GM18498 (cell line): Measurements from ENCODE around the gene C1QTNF8.

Experiments
- ATAC-seq: cut with Tn5 transposase; IDR thresholded peaks from one replicate; pipeline ENCODE4 v1.9.1; 2021; ENCODE audit warnings: mild to moderate bottlenecking, moderate library complexity; ENCODE audit not compliant: unreplicated experiment

The C1QTNF8 gene

DNA sequence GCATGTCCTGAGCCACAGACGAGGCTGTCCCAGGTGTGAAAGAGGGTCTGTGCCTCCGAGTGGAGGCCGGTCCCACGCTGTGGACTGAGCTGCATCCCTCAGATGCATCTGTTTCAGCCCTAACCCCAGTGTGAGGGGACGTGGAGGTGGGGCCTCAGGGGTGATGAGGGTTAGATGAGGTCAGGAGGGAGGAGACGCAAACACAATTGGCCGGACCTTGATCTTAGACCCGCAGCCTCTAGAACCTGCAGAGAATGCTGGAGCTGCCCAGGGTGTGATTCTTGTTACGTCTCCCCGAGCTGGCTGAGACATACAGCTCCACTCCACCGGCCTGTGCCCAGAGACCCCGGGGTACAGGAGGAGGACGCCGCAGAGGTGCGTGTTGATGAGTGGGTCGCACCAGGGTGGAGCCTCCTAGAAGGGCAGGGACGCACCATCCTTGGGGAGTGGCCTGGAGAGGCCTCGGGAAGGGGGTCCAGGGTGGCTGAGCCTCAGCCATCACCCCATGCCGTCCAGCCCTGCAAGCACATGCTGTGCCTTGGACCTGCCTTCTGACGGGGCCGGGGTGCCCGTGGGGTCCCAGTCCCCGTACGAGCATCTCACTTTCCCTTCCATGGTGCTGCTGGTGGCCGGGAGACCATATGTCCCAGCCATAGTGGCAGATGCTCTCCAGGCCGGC is 16.6 kb upstream of the C1QTNF8 start:
- ATAC-seq, result no peak

DNA sequence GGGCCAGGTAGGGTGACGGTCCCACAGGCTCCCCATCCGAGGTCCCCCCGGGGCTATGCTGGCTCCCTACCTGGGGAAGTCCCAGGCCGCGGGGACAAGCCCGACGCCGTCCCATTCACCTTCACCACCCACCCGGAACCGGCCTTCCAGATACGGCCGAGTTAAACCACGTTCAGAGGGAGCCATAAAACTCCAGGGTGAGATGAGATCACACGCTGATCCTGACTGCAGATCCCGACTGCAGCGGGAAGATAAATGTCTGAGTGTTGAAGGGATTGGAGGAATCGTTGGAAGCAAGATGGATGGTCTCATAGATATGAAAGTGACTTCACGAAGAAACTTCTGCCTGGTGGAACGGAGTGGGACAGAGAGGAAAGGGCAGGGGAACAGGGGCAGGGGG is 13.6 kb upstream of the C1QTNF8 start:
- ATAC-seq, result no peak

DNA sequence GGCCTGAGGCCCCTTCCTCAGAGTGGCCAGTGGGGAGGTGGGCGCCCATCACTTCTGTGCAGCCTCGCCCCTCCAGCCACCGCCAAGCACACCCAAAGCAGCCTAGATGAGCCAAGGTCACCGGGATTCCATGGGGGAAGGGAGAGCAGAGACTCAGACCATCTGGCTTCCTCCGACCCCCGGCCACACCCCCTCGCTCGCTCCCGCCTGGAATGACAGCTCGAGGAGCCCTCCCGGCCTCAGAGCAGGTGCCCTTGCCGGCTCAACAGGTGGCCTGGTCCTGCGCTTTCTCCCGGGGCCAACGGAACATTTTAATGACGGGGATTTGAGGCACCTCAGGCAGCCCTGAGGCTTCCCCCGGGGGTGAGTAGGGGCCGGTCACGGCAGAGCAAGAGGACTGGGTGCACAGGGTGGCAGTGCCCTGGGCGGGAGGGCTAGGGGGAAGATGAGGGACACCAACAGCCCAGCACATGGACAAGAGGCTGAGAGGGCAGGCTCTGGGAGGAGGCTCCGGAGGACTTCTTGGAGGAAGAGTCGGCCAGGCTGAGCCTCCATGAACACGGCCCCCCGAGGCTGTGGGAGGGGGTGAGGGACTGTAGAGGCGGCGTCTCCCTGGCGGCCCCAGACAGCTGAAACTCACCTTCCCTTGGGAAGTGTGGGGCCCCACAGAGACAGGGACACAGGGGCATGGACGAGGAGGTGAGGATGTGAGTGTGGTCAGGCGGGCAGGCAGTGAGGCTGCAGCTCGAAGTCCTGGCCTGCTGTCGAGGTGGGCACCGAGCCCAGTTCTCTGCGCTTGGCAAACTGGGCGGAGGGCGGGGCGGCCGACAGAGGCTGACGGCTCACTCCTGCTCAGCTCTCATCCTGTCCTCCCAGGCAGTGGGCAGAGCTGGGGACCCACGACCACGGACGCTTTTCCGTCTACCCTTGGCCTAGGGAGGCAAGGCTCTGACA is 12.5 kb upstream of the C1QTNF8 start:
- ATAC-seq, result no peak

DNA sequence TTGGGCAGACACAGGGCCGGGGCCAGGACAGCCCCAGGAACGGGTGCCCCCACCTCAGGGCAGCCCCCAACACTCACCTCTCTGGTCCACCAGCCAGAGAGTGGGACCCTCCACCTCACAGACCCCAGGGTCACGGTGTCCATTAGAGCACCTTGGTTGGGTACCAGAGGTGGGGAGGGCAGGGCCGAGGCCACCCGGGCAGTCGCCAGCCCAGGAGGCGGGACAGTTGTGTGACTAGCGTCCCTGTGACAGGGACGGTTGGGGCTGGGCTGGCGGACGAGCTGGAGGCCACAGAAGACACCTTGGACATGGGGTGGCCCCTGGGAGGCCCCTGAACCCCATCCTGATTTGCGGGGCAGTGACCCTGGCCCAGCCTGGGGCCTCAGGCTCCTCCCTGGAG is 11.7 kb upstream of the C1QTNF8 start:
- no peak for ATAC-seq

DNA sequence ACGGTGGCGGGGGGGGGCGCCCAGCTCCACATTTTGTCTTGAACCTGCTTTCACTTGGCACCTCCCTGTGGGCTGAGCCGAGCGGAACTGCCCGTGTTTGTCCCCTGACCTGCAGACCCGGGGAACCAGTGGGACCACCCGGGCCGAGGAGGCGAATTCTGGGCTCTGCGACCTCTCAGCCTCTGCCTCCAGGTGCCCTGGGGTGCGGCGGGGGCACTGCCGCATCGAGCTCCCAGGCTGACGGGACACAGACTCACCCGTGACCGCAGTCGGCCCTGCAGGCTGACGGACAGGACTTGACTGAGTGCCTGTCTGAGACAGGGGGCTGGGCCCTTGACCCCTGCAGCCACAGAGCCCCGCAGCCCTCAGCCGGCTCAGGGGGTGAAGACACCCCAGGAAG is 11.1 kb upstream of the C1QTNF8 start:
- ATAC-seq, result no peak

DNA sequence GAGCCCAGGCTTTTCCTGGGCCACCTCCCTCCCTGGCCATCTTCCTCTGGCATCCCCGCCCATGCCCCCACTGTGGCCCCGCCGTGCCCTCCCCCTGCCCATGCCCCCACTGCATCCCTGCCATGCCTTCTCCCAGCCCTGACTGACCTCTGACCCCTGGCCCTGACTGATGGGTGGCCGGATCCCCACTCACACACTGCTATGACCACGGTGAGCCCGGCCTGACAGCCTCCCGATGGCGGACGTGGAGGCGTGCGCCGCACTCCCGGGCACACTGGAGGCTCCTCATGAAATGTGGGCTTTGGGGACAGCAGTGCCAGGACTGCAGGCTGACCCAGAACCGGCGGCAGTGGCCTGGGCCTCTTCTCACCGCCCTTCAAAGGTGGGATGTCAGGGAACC is 10.6 kb upstream of the C1QTNF8 start:
- ATAC-seq, result no peak

DNA sequence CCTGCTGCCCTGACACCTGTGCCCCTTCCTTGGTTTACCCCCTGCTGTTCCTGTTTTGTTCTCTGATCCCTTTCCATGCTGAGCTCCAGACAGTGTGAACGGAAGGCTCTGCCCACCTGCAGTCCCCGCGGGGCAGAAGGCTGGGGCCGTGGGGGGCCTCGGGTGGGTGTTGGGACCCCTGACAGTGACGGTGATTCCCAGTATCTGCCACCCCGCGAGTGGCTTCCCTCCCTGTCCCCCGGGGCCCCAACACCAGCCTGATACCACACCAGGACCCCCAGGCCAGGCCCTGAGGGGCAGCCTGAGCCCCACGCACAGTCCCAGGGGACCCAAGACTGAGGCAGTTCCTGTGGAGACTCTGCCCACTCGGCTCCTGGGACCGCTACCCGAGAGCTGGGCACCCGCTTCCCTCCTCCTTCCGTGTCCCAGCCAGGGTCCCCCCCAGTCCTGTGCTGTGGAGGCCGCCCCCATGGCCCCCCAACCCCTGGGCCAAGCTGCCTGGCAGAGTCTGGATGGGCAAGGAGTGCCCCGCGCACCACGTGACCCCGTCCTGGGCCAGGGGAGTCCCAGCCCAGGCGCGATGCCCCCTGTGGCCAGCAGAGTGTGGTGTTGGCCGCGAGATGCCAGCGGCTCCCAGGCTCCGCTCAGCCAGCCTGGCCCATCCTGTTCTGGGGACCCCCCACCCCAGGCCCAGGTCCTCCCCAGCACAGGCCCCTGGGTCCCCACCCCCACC is 10.0 kb upstream of the C1QTNF8 start:
- ATAC-seq, result no peak

DNA sequence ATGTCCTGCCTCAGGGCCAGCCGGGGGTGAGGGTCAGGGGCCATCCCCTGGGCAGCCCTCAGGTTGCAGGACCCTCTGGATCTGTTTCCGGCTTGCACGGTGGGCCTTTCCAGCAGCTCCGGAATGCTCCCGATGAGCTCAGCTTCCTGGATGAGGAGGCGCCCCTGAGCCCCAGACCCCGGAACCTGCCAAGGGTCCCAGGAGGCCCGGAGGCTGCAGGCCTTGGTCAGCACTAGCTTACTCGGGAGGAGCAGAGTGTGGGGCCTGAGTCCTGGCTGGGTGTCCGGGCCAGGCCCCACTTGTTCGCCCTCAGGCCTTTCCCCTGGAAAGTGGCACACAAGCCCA is 7.6 kb upstream of the C1QTNF8 start:
- no peak for ATAC-seq

DNA sequence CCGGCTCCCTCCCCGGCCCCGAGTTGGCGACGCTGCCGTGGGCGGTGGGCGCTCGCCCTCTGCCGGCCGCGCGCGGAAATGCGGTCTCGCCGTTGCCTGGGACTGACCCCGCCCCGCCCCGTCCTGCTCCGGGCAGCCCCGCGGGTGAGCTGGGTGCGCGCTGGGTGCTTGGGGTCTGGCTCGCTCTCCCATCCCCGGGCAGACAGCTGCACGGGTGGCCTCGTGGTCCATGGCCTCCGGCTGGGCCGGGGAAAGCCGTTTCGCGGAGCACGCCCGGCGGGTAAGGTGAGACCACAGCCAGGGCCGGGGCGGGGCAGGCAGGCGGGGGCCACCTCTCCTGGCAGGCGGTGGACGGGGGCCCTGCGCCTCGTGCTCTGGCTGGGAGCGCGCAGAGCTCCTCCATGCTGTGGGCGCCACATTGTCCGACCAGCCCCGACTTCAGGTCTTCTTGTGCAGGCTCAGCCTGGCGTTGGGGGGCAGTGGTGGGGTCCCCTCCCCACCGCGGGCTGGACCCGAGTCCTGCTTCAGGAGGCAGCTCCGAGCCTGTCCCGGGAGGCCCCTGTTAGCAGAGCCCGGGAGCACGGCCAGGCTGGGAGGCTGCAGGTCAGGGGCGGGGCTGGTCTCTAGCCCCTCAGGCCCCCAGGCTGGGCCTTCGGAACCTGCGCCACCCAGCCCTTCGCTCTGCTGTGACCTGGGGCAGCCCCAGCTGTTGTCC is 7.0 kb upstream of the C1QTNF8 start:
- no peak for ATAC-seq

DNA sequence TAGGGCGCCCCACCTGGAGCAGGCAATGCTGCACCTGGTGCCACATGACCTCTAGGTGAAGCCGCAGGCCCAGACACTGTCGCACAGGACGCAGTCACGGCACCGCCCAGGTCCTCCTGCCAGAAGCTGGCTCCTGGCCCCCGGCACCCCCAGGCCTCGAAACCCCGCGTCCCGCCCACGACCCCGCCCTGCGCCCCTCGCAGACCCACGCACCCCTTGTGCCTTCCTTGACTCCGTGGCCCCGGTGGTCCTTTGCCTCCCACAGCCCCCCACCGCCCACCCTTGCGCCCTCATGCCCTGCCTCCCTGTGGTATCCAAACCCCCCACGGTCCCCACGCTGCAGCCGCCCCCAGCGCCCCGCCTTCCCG is 6.3 kb upstream of the C1QTNF8 start:
- ATAC-seq, result no peak

DNA sequence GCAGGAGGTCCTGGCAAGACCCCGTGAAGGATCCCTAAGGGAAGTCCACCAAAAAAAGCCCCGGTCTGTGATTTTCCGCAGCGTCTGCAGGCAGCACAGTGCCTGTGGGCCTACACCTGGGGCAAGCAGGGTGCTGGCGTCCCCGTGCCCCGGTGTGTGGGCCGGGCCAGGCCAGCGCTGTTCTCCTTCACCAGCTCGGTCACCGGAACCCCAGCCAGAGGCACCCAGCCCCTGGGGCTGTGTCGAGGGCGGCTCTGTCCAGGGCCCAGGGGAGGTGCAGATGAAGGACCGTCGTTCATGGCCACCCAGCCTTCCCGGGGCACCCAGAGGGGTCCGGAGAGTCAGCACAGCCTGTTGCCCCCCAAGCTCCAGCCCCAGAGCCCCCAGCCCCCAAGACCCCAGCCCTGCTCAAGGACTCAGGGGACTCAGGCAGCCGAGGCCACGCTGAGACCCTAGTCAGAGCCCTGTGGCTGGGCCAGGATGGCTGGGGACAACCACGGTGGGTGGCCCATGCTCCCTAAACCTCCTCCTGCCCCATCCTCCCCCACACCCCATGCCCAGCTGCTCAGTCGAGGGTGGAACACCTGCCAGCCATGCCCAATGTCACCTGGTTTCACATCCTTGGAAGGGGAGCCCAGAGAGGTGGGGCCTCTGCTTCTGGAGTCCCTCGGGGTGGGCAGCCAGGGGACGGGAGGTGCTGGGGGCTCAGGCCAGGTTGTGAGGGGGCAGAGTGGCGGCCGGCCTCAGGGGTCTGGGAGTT is 5.7 kb upstream of the C1QTNF8 start:
- ATAC-seq, result no peak

DNA sequence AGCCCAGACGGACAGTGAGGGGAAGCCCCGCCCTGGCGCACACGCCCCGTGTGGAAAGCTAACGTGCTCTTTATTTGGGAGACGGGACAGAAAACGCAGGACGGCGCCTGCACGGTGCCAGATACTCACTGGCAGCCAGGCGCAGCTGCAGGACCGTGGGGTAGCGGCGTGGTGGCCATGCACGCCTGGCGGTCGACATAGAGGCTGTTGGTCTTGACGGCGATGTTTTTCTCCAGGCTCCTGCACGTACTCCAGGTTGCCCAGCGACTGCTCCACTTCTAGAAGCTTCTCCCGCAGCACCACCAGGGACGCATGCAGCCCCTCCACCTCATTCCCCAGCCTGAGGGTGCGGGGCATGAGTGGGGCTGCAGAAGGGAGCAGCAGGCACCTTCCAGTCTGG is 5.1 kb upstream of the C1QTNF8 start:
- ATAC-seq, result no peak

DNA sequence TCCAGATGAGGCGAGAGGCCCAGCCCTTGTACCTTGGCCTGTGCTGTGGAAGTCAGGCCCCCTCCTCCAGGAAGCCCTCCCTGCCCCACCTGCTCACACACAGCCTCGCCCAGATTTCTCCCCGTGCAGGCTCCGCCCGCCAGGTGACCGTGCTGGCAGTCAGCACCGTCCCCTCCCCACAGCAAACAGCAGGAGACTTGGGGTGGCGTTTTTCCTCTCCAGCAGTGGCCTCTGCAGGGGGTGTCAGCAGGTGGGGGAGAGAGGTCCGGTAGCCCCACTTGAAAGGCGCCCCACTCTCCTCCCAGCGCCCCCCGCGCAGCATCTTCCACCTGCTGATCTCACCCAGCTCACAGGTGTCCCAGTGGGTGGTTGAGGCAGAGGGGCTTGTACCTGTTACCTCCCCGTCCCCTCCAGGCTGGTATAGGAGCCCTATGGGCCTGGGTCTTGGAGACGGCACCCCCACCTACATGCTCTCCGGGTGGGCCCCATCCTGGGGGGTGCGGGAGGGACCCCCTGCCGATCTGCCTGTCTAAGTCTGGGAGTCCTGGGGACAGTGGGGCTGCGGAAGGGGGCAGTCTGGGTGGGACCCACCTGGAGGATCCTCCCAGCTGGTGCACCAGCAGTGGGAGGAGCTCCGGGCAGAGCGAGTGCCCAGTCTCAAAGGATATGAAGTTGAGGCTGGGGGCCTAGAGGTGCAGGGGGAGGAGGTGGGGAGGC is 4.2 kb upstream of the C1QTNF8 start:
- ATAC-seq, result no peak

DNA sequence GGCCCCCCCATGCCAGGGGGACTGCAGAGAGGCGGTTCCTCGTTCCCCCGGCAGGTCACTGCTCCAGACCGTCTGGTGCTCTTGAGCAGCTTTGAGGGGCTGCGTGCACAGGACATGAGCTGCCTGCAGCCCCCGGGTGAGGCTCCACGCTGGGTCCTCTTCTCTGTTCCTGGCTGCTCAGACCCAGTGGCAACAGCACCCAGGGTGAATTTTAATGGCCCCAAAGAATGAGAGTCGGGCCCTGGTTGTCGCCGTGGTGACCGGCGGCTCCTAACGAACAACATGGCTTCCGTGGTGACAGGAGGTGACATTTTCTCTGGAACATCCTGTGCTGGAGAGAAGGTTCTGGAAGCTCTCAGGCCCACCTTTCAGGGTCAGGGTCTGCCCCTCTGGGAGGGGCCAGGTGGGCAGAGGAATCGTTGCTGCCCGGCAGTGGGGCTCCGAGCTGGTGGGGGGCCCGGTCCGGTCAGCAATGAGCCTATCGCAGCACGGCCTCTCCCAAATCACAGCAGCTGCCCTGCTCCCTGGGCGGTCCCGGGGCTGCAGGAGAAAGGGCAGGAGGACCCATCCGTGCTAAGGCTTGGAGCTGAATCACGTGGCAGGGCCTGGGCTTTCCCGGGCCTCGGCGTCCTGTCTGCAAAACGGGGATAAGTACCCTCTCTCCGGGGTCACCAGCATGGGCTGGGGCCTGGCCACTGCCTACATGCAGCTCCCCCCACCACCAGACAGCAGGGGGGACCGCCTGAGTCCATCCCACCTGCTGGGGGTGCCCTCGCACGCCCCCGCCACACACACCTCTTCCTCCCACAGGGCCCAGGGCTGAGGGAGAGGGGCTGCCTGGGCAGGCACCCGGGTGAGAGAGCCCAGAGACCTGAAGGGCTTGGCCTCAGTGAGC is 3.4 kb upstream of the C1QTNF8 start:
- no peak for ATAC-seq

DNA sequence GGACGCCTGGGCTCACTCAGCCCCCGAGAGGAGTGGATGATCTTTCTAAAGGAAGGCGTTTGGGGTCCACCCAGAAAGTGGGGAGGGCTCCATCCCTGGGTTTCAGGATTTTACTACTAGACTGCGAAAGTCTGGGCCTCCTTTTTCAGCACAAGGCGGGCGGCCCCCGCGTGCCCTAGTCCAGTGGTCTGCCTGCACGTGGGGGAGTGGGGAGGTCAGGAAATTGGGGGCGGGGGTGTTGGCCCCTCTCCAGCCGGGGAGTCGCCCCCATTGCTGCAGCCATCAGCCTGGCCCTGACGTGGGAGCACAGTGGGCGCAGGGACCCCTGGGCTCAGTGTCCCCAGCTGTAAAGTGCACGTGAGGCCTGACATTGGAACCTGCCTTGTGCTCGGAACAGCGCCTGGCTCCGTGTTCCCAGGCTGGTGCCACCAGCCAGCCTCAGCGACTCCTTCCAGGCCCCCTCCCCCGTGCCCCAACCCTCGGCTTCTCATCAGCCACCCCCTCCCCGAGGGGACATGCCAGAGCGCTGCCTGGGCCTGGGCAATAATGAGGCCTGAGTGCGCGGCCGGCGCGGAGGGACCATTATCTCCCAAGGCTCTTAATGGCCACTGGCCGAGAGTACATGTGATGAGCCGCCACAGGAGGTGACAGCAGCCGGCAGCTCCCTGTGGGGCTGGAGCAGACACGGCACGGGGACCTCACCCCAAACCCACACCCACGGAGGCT is 2.4 kb upstream of the C1QTNF8 start:
- ATAC-seq, result no peak

DNA sequence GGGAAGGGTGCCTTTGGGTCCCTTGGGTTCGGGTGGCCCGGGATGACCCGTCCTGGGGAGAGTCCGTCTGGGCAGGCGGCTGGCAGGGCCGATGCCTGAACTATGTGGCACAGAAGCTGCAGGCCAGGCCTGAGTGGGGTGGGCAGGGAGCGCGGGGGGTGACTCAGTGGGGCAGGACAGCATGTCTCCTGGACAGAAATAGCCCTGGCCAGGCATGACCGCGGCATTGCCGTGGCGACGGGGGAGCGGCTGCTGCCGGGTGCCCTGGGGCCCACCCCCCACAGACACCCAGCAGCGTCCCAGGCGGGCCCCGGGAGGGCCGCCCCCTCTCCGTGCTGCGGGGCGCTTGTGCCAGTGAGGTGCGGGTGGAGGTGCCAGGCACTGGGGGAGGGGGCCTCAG is 1.8 kb upstream of the C1QTNF8 start:
- no peak for ATAC-seq

DNA sequence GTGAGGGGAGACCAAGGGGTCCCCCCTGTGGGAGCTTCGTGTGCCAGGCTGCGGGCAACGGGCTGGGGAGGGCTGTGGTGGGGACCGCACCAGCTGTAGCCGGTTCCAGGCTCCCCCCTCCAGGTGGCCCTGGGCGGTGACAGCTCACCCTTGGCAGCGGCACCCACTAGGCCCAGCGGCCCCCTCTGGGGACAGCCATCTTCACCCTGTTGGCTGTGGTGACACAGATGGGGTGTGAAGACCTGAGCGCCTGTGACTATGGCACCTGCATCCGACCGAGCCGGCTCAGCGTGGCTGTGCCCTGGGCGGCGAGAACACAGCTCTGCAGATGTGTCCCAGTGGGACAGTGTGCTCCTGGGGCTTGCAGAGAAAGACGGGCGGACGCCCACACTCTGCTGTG is 1.1 kb upstream of the C1QTNF8 start:
- ATAC-seq, result no peak
